Measurements from ENCODE around the gene PPP6R1. TPM values are rescaled to one million over a fixed set of nuclear protein-coding genes. Genes with fewer than 3 reads are reported as not detected.

PPP6R1 gene
- total RNA-seq, 4 donors from 2014 or later = 30.6 to 59.2 (median 47.4) TPM

- WGBS, 2 donors = 88 to 89% methylated on average over 9 to 10 of the region's 10 CpGs
- H3K27me3 ChIP-seq = peaks cover 0 to 39% (median 0%) of the 10 kb centered on the region in 4 donors
- no peak for TF ChIP-seq POLR2A (IDR thresholded peaks at IDR 0.05)
- TF ChIP-seq, protein P1, sequence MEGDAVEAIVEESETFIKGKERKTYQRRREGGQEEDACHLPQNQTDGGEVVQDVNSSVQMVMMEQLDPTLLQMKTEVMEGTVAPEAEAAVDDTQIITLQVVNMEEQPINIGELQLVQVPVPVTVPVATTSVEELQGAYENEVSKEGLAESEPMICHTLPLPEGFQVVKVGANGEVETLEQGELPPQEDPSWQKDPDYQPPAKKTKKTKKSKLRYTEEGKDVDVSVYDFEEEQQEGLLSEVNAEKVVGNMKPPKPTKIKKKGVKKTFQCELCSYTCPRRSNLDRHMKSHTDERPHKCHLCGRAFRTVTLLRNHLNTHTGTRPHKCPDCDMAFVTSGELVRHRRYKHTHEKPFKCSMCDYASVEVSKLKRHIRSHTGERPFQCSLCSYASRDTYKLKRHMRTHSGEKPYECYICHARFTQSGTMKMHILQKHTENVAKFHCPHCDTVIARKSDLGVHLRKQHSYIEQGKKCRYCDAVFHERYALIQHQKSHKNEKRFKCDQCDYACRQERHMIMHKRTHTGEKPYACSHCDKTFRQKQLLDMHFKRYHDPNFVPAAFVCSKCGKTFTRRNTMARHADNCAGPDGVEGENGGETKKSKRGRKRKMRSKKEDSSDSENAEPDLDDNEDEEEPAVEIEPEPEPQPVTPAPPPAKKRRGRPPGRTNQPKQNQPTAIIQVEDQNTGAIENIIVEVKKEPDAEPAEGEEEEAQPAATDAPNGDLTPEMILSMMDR (IDR thresholded peaks at IDR 0.05) = no peak
- H3K36me3 ChIP-seq = no peaks in the 10 kb centered on the region
- DNase-seq = no peak
- intact Hi-C loops (cut with DNase I) = no loop called here
- no peaks in the 10 kb centered on the region for H3K9me3 ChIP-seq
- no peak overlapping the region for H3K27ac ChIP-seq
- H3K4me1 ChIP-seq = no peaks in the 10 kb centered on the region
- no peak overlapping the region for H3K4me3 ChIP-seq
Observed at GRCh38 chr19:55196803-55197202, 62.0 kb downstream of the PPP6R1 start.

GRCh38 chr19:55193481-55193880 lies 65.3 kb downstream of the PPP6R1 start:
- DNase-seq = no peak
- TF ChIP-seq, protein P1 (IDR thresholded peaks at IDR 0.05) = no peak
- no peak for TF ChIP-seq POLR2A (IDR thresholded peaks at IDR 0.05)
- intact Hi-C loops (cut with DNase I) = no loop called here
- Histone ChIP-seq H3K27ac (no peak overlapping the region), H3K4me1 (peaks cover 0 to 16% (median 3%) of the 10 kb centered on the region in 3 donors), H3K27me3 (peaks cover 0 to 24% (median 0%) of the 10 kb centered on the region in 4 donors), H3K9me3 (no peaks in the 10 kb centered on the region), H3K36me3 (no peaks in the 10 kb centered on the region), H3K4me3 (no peak overlapping the region)
- WGBS, 2 donors = 83 to 84% methylated on average over 6 to 12 of the region's 12 CpGs

GRCh38 chr19:55189403-55189835 lies 69.4 kb downstream of the PPP6R1 start:
- Histone ChIP-seq H3K36me3 (no peaks in the 10 kb centered on the region), H3K27ac (peak overlapping the region; percentile 73 to 88 (median 76)), H3K4me1 (peaks cover 0 to 18% (median 3%) of the 10 kb centered on the region in 3 donors), H3K4me3 (no peak overlapping the region), H3K9me3 (no peaks in the 10 kb centered on the region), H3K27me3 (peaks cover 0 to 42% (median 0%) of the 10 kb centered on the region in 4 donors)
- 28 to 46% methylated on average over 11 to 14 of the region's 15 CpGs for WGBS, 2 donors
- intact Hi-C loops (cut with DNase I) = no loop called here
- no peak for DNase-seq
- TF ChIP-seq POLR2A (IDR thresholded peaks at IDR 0.05) = peak in 1 of 4 donors; percentile 9
- TF ChIP-seq, protein P1 (IDR thresholded peaks at IDR 0.05) = no peak

- H3K27ac ChIP-seq = peak overlapping the region; percentile 73 to 88 (median 76)
- DNase-seq = no peak
- TF ChIP-seq, protein P1 (IDR thresholded peaks at IDR 0.05) = no peak
- TF ChIP-seq POLR2A (IDR thresholded peaks at IDR 0.05) = no peak
- peaks cover 0 to 18% (median 3%) of the 10 kb centered on the region in 3 donors for H3K4me1 ChIP-seq
- H3K36me3 ChIP-seq = no peaks in the 10 kb centered on the region
- H3K27me3 ChIP-seq = peaks cover 0 to 49% (median 0%) of the 10 kb centered on the region in 4 donors
- WGBS, 2 donors = 33 to 39% methylated on average over 8 of the region's 8 CpGs
- peak overlapping the region in 1 of 4 donors; percentile 7 for H3K4me3 ChIP-seq
- no peaks in the 10 kb centered on the region for H3K9me3 ChIP-seq
- intact Hi-C loops (cut with DNase I) = no loop called here
Observed at GRCh38 chr19:55188625-55189024, 70.2 kb downstream of the PPP6R1 start.

DNA sequence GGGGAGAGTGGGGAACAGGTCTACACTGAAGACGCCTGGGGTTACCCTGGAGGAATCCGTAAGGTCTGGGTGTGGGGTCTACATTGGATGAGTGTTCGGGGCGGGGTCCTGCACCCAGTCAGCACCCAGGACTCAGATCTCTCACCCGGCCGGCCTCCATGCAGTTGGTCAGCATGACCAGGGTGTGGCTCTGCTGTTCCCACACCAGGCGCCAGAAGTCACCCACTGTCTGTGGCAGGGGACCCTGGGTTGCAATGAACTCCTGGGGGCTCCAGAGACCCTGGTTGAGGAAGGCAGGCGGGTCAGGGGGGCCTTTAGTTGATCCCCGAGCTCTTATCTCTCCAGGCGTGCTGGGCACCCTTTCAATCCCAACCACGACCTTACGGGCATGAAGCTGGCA lies 72.7 kb downstream of the PPP6R1 start:
- 53 to 86% methylated on average over 6 to 7 of the region's 12 CpGs for WGBS, 2 donors
- intact Hi-C loops (cut with DNase I) = no loop called here

More for the DNA sequence above, 72.7 kb downstream of the PPP6R1 start:
- no peaks in the 10 kb centered on the region for H3K9me3 ChIP-seq
- no peaks in the 10 kb centered on the region for H3K36me3 ChIP-seq
- no peak for DNase-seq
- H3K4me3 ChIP-seq = no peak overlapping the region
- peaks cover 0 to 56% (median 0%) of the 10 kb centered on the region in 4 donors for H3K27me3 ChIP-seq
- no peak overlapping the region for H3K27ac ChIP-seq
- TF ChIP-seq POLR2A (IDR thresholded peaks at IDR 0.05) = no peak
- TF ChIP-seq, protein P1 (IDR thresholded peaks at IDR 0.05) = no peak
- H3K4me1 ChIP-seq = peaks cover 0 to 18% (median 3%) of the 10 kb centered on the region in 3 donors

Measured in esophagus squamous epithelium (tissue), 5 donors.